22Rv1 (cell line): Measurements from ENCODE around the gene FOXR1.

Source experiments
- H3K27ac ChIP-seq: fragments of 450-650 bp; 2 replicates; pipeline ENCODE4 v1.5.1; 2017
- CTCF ChIP-seq: fragments of 450-650 bp; IDR thresholded peaks from 2 replicates; pipeline ENCODE4 v1.5.1; 2017; ENCODE audit warnings: mild to moderate bottlenecking
- ZFX ChIP-seq: fragments of 450-650 bp; IDR thresholded peaks from 2 replicates; pipeline ENCODE4 v1.6.1; 2017; ENCODE audit warnings: antibody characterized with exemption, borderline replicate concordance

Gene FOXR1

DNA sequence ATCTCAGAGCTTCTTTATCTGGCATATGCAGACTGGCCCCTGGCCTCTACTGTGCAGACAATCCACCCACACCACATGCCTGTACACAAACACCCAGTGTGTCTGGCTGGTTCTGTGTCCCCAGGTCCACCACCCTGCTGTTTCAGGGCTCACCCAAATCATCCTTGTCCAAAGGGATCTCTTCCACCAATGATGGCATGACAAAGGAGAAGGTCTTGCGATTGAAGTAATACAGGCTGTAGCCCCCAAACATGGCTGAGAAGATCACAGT lies 57.4 kb downstream of the FOXR1 start:
- 0 out of 2 replicates have a peak overlapping the region, but pooled peaks have one; percentile 76 for H3K27ac ChIP-seq
- TF ChIP-seq CTCF (no peak), ZFX (no peak)

GRCh38 chr11:119029340-119030028 lies 57.9 kb downstream of the FOXR1 start:
- TF ChIP-seq CTCF (no peak), ZFX (no peak)
- H3K27ac ChIP-seq = peak overlapping the region; percentile 76

DNA sequence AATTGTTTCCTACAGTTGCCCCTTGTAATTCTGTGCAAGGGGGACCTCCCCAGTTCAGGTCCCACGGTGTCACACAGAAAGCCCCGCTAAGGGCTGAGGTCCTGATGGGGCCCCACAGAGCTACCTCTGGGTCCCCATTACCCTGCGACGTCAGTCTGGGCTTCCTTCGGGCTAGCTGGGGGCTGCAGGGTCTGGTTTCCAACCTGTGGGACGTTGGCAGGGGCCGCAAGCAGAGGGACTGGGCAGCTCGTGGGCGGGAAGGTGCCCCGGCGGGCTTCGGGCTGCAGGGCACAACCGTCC lies 58.4 kb downstream of the FOXR1 start:
- no peak for TF ChIP-seq CTCF
- no peak for TF ChIP-seq ZFX
- peak overlapping the region; percentile 76 for H3K27ac ChIP-seq

GRCh38 chr11:119030329-119031047 lies 58.9 kb downstream of the FOXR1 start, which contains the start of gene SLC37A4:
Gene SLC37A4 (minus strand): TSS chr11:119030877.
- H3K27ac ChIP-seq = peak within 1 kb of the TSS; percentile 76
- TF ChIP-seq ZFX (no peak), CTCF (peak; percentile 97; the same call in 1 of the 2 replicates)
